ENCODE data around the gene GATAD2B.

The GATAD2B gene

DNA sequence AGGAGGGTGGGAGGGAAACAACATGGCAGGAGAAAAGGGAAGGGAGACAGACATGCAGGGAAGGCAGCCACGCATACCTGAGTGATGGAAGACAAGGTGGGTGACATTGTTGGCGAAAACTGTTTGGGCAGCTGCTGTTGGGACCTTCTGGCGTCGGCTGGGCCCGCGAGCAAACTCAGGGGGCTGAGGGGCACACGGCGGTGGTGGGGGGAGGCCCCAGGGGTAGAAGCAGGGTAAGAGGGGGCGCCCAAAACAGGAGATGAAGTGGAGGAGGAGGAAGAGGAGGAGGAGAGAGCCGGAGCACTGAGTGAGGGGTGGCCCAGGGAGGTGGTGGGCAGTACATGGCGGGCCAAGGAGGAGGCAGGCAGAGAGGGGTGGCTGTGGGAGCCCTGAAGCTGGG lies 28.4 kb upstream of the GATAD2B start:
- DNase-seq (ENCODE audit: low spot score) = no peak

DNA sequence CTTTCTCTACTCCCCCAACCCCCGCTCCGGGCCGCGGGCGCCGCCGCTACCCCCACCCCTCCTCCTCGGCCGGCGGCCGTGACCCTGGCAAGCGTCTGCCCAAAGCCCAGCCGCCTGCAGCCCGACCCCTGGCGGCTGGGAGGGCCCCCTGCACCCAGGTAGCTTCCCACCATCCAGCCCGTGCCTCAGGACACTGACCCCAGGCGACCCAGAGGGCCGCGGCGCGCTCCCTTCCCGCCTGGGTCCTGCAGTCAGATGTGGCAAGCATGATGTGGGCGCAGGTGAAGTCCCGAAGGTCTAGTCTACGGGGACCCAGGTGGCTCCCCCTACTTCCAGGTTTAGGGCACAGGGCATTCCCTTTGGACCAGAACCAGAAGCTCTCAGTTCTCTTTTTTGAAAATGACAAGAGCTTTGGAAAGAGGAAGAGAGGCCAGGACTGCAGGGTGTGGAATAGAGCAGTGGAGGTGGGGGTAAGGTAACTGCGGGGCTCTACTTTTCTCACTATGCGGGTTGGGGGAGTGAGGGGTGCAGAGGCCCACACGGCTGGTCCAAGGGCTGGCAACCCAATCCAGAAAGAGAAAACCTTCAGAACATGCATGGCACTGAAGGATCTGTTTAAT lies 24.0 kb upstream of the GATAD2B start, which contains the start of gene DENND4B:
Gene DENND4B, minus strand, starts transcription at position 97 of the 620 bp plus-strand sequence. CDS start 2,344 bp downstream, outside the sequence.
- DNase-seq (ENCODE audit: low spot score) = peak; percentile 73

DNA sequence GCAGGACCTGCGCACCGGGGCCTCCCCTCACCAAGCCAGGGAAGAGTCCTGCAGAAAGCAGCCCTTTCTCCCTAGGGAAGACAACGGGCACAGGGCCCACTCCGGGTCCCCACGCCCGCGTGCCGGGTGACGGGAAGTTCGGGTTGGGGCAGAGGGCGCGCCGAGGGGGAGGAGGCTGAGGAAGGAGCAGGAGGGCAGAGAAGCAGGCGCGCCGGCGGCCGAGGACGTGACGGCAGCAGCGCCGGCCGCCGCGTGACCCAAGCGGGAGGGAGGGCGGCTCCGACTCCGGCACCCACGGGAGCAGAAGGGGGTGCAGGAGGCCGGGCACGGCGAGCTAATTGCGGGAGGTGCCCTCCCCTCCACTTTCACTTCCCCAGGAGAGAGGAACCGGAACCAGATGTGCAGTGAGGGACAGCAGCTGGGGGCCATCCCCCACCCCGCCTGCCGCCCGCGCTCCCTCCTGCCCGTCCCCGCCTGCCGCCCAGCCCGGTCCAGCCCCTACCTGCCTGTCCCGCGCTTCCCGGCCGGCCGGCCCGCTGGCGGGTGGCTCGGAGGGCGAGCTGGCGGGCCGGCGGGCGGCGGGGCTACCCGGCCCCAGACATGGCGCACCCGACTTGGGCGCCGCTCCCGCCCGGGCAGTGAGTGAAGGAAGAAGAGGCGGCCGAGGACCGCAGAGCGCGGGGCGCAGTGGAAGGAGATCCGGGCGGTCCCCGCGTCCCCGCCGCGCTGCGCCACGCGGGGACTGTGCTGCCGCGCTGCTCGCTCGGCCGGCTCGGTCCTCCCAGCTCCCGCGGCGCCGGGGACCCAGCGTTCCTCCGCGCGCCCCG lies 23.2 kb upstream of the GATAD2B start:
- peak; percentile 73 for DNase-seq (ENCODE audit: low spot score)

DNA sequence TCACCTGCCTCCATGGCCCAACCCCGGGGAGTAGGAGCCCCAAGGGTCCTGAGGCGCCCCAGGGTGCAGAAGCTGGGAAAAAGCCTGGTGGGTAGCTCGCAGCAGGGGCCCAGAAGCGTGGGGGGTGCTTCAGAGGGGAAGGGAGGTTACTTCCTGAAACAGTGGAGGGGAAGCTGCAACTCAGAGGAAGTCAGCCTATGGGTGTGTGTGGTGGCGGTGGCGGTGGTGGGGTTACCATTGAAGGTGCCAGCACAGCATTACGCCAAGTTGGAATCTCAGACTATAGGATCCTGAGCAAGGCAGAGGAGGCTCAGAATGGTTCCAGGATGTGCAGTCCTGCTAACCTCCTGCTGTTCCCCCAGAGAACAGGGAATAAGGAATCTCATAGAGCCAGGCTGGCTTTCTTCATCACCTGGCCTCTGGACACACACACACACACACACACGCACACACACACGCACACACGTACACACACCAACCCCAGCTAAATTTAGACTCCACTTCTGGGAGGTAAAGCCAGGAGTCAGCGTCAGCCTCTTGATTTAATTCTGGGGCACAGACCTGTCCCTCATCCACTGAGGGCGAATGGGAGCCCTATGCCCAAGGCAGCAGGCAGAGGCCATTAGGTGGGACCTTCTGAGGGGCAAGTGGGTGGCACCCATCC lies 22.5 kb upstream of the GATAD2B start:
- peak; percentile 81 for DNase-seq (ENCODE audit: low spot score)

DNA sequence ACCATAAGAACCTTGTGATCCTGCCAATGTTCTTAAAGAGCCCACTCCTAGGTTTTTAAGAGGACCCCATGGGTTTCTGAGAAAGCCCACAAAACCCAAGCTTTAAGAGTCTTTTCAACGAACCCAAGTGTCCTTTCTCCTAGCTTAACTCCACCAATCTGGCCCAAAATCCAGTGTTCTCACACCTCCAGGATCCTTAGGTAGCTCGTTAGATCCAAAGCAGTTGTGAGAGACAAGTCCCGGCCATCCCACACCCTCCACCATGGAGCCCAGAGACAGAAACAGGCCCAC lies 22.0 kb upstream of the GATAD2B start:
- DNase-seq (ENCODE audit: low spot score) = no peak

DNA sequence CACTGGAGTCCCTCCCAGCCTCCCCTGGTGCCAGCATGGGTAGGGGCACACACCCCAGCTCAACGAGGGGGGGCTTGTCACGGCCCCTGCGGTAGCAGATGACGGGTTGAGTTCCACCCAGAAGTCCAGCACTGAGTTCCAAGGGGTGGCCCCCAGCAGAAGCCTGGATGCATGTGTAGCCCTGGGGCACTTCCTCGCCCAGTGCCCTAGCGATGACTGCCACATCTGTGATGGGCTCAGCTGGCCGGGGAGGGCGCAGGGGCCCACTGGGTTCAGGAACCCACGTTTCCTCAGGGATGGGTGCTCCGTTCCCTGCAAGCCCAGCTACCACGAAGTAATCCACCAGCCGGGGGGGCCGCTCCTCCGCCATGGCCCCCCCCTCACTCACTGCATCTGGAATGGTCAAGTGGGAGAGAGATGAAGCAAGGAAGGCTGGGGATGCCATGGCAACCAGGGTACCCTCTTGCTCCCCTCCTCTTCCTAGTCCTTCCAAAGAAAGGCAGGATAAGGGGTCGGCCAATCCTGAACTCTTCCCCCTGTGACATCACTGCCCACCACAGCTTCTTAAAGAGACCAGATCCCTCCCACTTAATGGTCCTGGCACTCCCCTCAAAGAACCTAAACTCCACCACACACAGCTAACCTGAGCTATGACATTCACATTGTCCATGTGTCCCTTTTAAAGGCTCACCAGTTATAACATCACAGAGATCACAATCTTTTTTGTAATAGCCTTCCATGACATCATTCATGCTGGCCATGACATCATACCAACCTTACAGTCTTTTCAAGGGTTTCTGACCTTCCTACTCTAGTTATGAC lies 21.4 kb upstream of the GATAD2B start:
- peak; percentile 29 for DNase-seq (ENCODE audit: low spot score)

DNA sequence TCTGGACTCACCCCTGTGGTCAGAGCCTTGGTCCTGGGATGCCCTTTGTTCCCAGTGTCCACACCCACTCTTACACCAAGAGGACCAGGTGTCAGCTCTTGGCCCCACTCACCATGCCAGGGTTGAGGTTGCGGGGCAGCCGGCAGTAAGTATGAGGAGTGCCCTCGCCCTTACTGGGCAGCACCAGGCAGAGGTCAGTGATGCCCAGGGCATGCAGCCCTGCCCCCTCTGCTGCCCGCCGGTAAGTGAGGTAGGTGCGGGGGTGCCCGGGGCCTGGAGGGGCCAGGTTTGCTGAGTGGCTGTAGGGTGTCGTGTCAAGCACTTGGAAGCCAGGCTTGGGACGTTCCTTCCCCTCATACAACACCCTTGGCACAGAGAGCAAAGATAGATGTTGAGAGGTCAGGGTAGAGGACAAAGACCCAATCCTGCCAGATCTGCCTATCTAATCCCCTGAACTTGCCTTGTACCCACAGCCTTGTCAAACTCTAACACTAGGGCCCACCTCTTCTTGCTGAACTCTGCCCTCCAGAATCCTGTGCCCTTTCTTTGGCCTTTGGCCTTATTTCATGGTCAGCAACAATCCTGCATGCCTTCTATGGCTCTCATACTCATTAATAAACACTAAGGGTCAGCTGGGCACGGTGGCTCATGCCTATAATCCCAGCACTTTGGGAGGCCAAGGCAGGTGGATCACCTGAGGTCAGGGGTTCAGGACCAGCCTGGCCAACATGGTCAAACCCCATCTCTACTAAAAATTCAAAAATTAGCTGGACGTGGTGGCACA lies 20.2 kb upstream of the GATAD2B start:
- DNase-seq (ENCODE audit: low spot score) = no peak

DNA sequence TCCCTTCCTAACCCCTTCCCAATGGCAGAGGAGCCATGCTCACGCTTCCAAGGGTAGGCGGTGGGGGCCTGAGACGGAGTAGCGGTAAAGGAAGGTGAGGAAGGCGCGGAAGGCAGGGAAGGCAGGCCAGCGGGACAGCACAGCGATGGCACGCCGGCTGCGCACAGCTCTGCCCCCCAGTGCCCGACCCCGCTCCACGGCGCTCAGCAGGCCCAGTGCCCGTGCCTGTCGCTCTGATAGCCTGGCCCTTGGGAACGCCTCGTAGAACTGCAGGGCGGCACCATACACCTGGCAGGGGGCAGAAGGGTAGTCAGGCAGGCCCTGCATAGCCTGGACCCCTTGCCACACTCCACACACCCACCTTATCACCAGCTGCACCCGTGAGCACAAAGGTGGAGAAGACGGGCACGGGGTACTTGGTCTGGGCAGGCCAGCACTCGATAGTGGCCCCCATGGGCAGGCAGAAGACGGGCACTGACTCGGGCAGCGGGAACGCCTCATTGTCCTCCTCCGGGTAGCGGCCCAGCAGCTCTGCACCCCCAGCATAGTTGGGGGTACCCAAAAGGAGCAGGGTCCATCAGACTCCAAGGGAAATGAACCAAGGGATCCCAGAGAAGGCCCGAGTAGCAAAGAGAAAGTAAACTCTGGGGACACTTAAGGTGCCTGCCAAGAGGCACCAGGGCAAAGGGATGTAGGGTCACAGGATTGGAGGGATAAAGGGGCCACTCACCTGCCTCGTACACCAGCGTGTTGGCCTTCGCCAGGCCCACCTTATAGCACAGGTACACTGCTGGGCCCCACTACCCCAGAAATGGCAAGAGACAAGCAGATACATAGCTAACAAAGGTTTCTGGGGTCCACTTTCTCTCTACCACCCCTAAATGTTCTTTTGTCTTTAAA lies 19.3 kb upstream of the GATAD2B start:
- no peak for DNase-seq (ENCODE audit: low spot score)

DNA sequence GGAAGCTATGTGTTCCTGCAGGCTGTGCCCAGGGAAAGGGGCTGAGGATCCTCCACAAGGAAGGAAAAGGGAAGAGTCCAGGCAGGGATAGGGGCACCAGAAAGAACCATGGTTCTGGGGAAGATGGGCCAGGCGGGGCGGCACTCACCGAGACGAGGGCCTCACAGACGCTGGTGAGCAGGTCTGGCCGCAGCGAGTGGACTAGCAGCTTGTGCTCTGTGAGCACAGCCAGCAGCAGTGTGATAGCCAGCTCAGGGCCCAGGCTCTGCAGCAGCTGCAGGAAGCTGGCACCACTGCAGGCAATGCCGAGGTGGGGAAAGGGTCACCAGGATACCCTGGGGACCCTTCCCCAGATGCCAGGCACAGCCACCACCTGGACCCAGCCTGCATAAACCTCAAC lies 18.0 kb upstream of the GATAD2B start:
- DNase-seq (ENCODE audit: low spot score) = no peak

DNA sequence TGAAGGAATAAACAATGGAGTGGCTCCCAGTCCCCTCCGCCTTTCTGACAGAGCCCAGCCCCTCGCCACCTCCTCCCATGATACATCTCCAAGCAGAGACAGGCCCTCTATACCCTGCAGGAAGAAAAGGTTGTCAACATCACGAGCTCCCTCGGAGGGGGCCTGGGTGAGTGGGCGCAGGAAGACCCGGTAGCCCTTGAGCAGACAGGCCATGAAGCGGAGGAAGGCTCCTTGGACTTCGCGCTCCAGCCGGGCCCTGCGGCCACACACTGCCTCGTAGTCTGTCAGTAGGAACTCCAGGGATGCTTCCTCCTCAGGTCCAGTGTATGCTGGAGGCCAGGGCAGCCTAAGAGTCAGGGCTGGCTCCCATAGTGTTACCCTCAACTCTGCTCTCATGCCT lies 16.7 kb upstream of the GATAD2B start:
- no peak for DNase-seq (ENCODE audit: low spot score)

DNA sequence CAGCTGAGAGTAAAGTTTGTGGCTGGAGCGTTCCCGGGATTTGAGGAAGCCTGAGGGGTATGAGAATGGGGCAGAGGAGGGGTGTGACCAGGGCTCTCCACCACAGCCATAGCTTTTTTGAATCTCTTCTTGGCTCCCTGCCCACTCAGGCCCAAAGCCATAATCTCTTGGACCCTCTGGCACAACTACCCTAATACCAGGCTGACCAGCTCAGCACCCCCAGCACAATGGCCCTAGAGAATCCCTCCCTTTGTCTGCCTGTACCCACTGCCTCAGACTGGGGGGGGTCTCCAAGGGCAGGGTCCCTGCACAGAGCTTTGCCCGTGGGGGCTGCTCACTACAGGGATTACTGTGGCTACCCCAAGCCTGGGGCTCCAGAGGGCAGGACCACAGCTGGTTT lies 16.2 kb upstream of the GATAD2B start:
- DNase-seq (ENCODE audit: low spot score) = no peak

DNA sequence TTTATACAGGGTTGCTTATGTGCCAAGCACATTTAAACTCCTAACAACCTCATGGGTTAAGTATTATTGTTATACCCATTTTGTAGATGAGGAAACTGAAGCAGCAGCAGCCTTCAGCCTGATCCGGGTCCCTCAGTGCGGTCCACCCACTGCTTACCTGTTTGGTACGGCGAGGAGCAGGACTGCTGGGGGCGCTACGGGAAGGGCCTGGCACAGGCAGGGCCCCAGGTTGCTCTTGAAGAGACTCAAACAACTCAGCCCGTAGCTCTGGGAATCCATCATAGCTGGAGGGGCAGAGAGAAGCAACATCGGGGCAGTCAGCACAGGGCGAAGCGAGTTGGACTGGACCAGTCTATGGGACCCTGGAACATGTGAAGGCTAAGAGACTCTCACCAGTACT lies 14.6 kb upstream of the GATAD2B start:
- no peak for DNase-seq (ENCODE audit: low spot score)

DNA sequence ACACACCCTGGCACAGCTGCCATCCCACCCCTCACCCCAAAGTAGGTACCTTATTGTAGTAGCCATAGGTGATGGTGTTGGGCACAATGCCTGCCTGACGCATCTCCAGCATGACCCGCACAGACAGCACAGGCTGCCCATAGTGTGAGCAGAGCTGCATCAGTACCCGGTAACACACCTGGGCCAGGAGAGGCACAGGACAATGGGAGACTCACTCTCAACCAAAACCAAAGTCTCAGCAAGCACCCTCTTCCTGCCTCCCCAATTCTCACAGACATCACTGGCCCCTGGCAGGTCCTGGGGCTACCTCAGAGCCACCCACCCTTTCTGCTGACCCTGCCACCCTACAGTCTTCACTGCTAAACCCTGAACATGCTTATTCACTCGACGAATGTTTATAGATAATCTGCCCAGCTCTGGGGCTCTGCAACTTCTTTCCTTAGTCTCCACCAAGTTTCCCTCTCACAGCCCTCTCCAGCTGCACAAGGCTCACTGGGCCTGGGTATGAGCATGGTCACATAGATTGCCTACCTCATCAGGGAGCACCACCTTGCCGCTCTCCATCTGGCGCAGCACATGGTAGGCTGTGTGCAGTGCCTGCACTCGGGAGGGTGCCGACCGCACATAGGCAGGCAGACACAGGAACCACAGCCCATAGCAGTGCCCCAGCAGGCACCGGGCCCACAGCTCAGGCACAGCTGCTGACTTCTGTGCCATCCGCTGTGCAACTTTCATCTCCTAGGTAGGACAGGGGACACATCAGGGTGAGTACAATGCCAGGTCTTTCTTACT lies 13.4 kb upstream of the GATAD2B start:
- DNase-seq (ENCODE audit: low spot score) = no peak

DNA sequence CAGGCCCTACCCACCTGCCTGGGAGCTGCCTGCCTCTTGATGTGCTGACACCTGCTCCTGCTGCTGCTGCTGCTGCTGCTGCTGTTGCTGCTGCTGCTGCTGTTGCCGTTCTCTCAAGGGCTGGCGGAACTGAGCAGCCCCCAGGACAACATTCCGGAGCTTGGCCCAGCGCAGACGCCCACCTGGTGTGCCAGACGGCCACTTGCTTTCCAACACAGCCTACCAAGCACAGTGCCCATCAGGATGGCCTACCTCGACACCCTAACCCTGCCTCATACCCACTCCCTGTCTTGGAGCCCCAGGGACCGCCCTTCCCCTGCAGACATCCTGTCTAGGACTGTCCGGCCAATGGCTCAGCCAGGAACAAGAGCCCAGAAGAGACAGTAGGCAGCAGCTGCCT lies 12.0 kb upstream of the GATAD2B start:
- no peak for DNase-seq (ENCODE audit: low spot score)

DNA sequence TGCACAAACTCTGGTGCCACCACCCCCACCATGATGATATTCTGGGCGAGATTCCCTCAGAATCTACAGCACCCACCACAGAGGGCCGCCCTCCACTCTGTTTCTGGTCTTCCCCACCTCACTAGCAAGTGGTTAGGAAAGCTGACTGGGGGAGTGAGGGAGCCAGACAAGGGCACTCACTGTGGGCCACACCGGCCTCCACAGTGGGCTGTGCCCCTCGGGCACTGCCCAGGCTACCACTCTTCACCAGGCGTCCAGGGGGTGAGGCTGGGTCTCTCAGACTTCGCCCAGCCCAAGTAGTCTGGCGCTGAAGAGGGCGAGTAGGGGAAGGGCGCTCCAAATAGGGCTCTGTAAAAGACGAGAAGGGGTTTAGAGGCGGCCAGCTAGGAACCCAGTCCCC lies 11.2 kb upstream of the GATAD2B start:
- no peak for DNase-seq (ENCODE audit: low spot score)

DNA sequence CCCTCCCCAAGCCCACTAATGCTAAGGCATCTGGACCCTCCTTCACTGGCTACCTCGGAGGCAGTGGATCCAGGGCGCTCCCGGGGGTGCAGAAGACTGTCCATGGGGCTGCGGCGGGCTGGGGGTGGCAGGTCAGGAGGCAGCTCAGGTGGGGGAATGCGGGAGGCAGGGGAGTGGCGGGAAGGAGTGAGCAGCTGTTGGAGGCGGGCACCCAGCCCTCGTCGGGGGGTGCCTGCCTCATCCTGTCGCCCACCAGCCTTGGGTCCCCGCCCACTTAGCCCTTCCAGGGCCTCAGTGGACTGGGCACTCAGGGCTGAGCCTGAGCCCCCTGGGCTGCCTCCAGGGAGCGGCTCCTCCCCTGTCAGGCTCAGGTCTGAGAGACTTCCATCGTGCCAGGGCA lies 10.7 kb upstream of the GATAD2B start:
- DNase-seq (ENCODE audit: low spot score) = no peak

DNA sequence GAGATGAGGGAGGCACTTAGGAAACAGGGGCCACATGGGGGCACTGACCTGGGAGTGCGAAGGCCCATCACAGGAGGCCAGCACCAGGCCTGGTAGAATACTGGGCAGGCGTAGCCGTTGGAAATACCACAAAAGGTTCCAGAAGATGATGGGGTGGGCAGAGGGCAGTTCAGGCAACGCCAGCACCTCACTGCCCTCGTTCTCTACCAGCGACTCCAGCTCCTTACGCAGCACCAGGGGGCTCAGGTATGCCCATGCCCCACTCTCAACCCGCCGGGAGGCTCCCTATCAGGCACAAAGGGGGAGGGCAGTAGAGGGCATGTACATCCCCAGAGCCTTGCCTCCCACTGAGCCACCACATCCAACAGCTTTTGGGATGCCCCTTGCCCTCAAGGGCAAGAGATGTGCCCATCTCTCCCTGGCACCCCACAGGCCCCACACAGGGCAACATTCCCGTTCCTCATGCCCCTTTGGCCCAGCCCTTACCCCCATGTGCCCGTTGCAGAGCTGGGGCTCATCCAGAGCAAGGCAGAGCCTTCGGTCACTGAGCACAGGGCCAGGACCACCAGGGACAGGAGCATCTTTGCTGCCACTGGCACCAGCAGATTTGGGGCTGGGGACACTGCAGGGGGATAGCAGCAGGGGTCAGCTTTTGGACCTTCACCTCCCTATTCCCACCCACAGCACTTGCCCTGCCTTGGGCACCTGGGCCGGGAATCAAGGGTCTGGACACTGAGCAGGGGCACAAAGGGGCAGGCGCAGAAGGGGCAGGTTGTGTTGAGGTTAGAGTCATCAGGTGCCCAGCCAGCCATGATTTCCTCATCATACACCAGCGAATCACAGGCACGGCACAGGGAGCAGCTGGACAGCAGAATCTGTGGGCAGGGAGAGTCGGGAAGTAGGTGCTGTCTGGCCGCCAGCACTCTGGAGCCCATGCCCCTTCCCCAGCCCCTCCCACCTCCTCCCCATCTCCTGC lies 9.7 kb upstream of the GATAD2B start:
- DNase-seq (ENCODE audit: low spot score) = no peak

Data from CD4-positive, alpha-beta T cell treated with Interleukin-2 at 100 ng/mL for 4 hours (primary cell).